Endothelial cell of umbilical vein (primary cell): ENCODE measurements around the gene RCVRN. TPM values are rescaled to one million over a fixed set of nuclear protein-coding genes. Genes with fewer than 3 reads are reported as not detected.

ENCODE experiments used
- BruUV-seq: library from RNA; stranded (reverse); fragments of 400-500 nt; replicated peaks from 2 replicates; lab custom pipeline; 2021; lab: Mats Ljungman, UMichigan
- CTCF ChIA-PET: fragments of 300-600, 350-600 bp; sonication (Branson Sonifier 250); formaldehyde crosslinking; loops from one replicate; lab custom pipeline; 2021; ENCODE audit warnings: antibody characterized with exemption, inconsistent platforms; lab: Charles Lee
- POLR2A ChIA-PET: fragments of 300-600, 350-600 bp; sonication (Branson Sonifier 250); formaldehyde crosslinking; loops from one replicate; lab custom pipeline; 2021; ENCODE audit warnings: antibody characterized with exemption, inconsistent platforms; lab: Charles Lee
- DNase-seq: peaks from one replicate; pipeline ENCODE4 v3.0.0-alpha.2; 2011; ENCODE audit warnings: low read depth, low spot score
- FAIRE-seq: peaks from 2 replicates; lab custom pipeline; 2011; peaks lifted over from hg19 to GRCh38; lab: Jason Lieb, UNC
- H2AFZ ChIP-seq: 2 replicates; pipeline ENCODE4 v1.6.0; 2012; ENCODE audit warnings: low read depth, low read length, control low read depth, inconsistent platforms
- H3K27ac ChIP-seq: 2 replicates; pipeline ENCODE4 v1.5.1; 2011; ENCODE audit warnings: low read depth, mild to moderate bottlenecking, control low read depth, low read length, moderate library complexity; ENCODE audit not compliant: insufficient read depth
- H3K27me3 ChIP-seq, 2 experiments: 2 replicates each; pipeline versions ENCODE4 v1.6.0 to v1.6.1; 2011; ENCODE audit warnings: low read length in 2 of 2, mixed read lengths in 1 of 2; ENCODE audit not compliant: control insufficient read depth in 2 of 2, insufficient read depth in 2 of 2
- H3K36me3 ChIP-seq, 2 experiments: 2 replicates in 1 of 2; 3 replicates in 1 of 2; pipeline ENCODE4 v1.5.1; 2011; ENCODE audit warnings: low read length in 2 of 2, mild to moderate bottlenecking in 1 of 2, moderate library complexity in 1 of 2; ENCODE audit not compliant: control insufficient read depth in 2 of 2, insufficient read depth in 2 of 2; ENCODE audit errors: extremely low read depth in 1 of 2
- H3K4me1 ChIP-seq: 3 replicates; pipeline ENCODE4 v1.5.1; 2011; ENCODE audit warnings: mild to moderate bottlenecking, low read length; ENCODE audit not compliant: control insufficient read depth, insufficient read depth; ENCODE audit errors: extremely low read depth
- H3K4me2 ChIP-seq: 2 replicates; pipeline ENCODE4 v1.6.1; 2011; ENCODE audit warnings: low read length, control low read depth, mixed read lengths; ENCODE audit not compliant: insufficient read depth
- H3K4me3 ChIP-seq, 3 experiments: fragments of 200-600 bp in 1 of 3; sonication (generic), shearing (Covaris generic) in 1 of 3; replicated peaks in 1 of 3; 2 replicates each; pipeline ENCODE4 v1.5.1; 2011 to 2016; ENCODE audit warnings: control low read depth in 3 of 3, low read length in 3 of 3, mild to moderate bottlenecking in 2 of 3, inconsistent platforms in 1 of 3, low read depth in 1 of 3, moderate library complexity in 1 of 3; ENCODE audit not compliant: insufficient read depth in 1 of 3
- H3K79me2 ChIP-seq: 2 replicates; pipeline ENCODE4 v1.6.0; 2012; ENCODE audit warnings: low read length, inconsistent platforms; ENCODE audit not compliant: control insufficient read depth, insufficient read depth
- H3K9ac ChIP-seq: replicated peaks from 2 replicates; pipeline ENCODE3; 2011; ENCODE audit warnings: low read length, control low read depth; ENCODE audit not compliant: insufficient read depth; ENCODE audit errors: extremely low read depth
- H3K9me1 ChIP-seq: replicated peaks from 3 replicates; pipeline ENCODE4 v1.6.0; 2011; ENCODE audit warnings: mild to moderate bottlenecking, low read length; ENCODE audit not compliant: control insufficient read depth, insufficient read depth; ENCODE audit errors: extremely low read depth
- H3K9me3 ChIP-seq: replicated peaks from 2 replicates; pipeline ENCODE4 v1.5.1; 2012; ENCODE audit warnings: low read length, inconsistent platforms; ENCODE audit not compliant: control insufficient read depth, insufficient read depth
- H4K20me1 ChIP-seq: replicated peaks from 2 replicates; pipeline ENCODE3; 2011; ENCODE audit warnings: mild to moderate bottlenecking, low read length; ENCODE audit not compliant: control insufficient read depth, insufficient read depth; ENCODE audit errors: extremely low read depth
- EZH2 ChIP-seq: IDR thresholded peaks from 2 replicates; pipeline ENCODE4 v1.6.1; 2012; ENCODE audit warnings: borderline replicate concordance, low read depth, mild to moderate bottlenecking, moderate library complexity, low read length, inconsistent platforms; ENCODE audit not compliant: severe bottlenecking
- FOS ChIP-seq: IDR thresholded peaks from 2 replicates; pipeline ENCODE4 v1.6.1; 2011; ENCODE audit warnings: mild to moderate bottlenecking, low read length, moderate library complexity, borderline replicate concordance; ENCODE audit not compliant: insufficient read depth
- GATA2 ChIP-seq: IDR thresholded peaks from 2 replicates; pipeline ENCODE4 v1.7.0; 2011; ENCODE audit warnings: low read depth, mild to moderate bottlenecking, moderate library complexity, mixed read lengths, low read length; ENCODE audit not compliant: insufficient read length, insufficient read depth
- JUN ChIP-seq: IDR thresholded peaks from 2 replicates; pipeline ENCODE4 v1.6.1; 2011; ENCODE audit warnings: borderline replicate concordance, low read depth; ENCODE audit not compliant: insufficient read length, insufficient read depth
- MYC ChIP-seq: IDR thresholded peaks from one replicate; pipeline ENCODE4 v1.6.1; 2011; ENCODE audit warnings: mild to moderate bottlenecking, low read depth, low read length
- POLR2A ChIP-seq: IDR thresholded peaks from 2 replicates; pipeline ENCODE4 v1.6.1; 2012; ENCODE audit warnings: low read depth, mild to moderate bottlenecking, control low read depth, low read length
- POLR2AphosphoS5 ChIP-seq: IDR thresholded peaks from 2 replicates; pipeline ENCODE4 v1.6.1; 2012; ENCODE audit warnings: low read depth, mild to moderate bottlenecking, control low read depth, low read length, moderate library complexity; ENCODE audit not compliant: insufficient read depth
- dilution Hi-C: fragments of 300-500 bp; cut with MboI; formaldehyde crosslinking; loops from one replicate; pipeline ENCODE4 v1.15.0; 2019; ENCODE audit warnings: low sequenced_read_pairs; ENCODE audit not compliant: extremely low pct_ligation_motif_present
- intact Hi-C: fragments of 100-400 bp; cut with micrococcal nuclease; formaldehyde crosslinking; loops from one replicate; pipeline ENCODE4 v1.10.0; 2022
- polyA plus RNA-seq, 4 experiments: library from polyadenylated mRNA; depleted of rRNA in 3 of 4; stranded (reverse) in 3 of 4; unstranded in 1 of 4; fragments of >200 nt; gene quantifications; 2 replicates each; pipeline versions ENCODE4 v1.2.1 to v1.2.3, GENCODE V29; 2011 to 2012; ENCODE audit warnings: missing spikeins in 1 of 4
- total RNA-seq: library from RNA; stranded (reverse); gene quantifications from 2 replicates; pipeline ENCODE4 v1.2.3, GENCODE V29; 2021
- TF ChIP-seq, protein P1 (sequence below): IDR thresholded peaks from 2 replicates; pipeline ENCODE4 v1.6.1; 2011; ENCODE audit not compliant: insufficient read depth, insufficient read length
- TF ChIP-seq, protein P2 (sequence below), 2 donors: IDR thresholded peaks; 1 replicate in 1 of 2; 2 replicates in 1 of 2; pipeline ENCODE4 v1.5.1; 2011; ENCODE audit warnings: low read length in 2 of 2, mild to moderate bottlenecking in 2 of 2, moderate library complexity in 2 of 2, control low read depth in 1 of 2, inconsistent platforms in 1 of 2, low read depth in 1 of 2; ENCODE audit not compliant: insufficient read depth in 1 of 2; ENCODE audit errors: extremely low read depth in 1 of 2

The RCVRN gene
- total and polyA plus RNA-seq, 2 donors (not counting 3 experiments of a cell fraction or from before 2014, with no cell fraction given) = not detected

DNA sequence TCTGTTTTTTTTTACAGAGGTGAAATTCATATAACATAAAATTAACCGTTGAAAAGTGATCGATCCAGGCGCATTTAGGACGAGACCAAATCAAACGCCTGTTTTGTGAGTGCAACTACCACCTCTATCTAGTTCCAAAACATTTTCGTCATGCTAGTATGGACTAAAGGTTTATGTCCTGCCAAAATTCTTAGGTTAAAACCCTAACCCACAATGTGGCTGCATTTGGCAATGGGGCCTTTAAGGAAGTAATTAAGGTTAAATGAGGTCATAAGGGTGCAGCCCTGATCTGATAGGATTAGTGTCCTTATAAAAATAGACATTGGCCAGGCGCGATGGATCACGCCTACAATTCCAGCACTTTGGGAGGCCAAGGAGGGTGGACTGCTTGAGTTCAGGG, 32.8 kb upstream of the RCVRN start:
- ChIA-PET CTCF (no interaction called here), POLR2A (no interaction called here)
- TF ChIP-seq, protein P1, sequence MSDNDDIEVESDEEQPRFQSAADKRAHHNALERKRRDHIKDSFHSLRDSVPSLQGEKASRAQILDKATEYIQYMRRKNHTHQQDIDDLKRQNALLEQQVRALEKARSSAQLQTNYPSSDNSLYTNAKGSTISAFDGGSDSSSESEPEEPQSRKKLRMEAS = no peak
- TF ChIP-seq JUN (no peak), POLR2AphosphoS5 (no peak), EZH2 (no peak), POLR2A (no peak), GATA2 (no peak), MYC (no peak), FOS (no peak)
- TF ChIP-seq, protein P2, sequence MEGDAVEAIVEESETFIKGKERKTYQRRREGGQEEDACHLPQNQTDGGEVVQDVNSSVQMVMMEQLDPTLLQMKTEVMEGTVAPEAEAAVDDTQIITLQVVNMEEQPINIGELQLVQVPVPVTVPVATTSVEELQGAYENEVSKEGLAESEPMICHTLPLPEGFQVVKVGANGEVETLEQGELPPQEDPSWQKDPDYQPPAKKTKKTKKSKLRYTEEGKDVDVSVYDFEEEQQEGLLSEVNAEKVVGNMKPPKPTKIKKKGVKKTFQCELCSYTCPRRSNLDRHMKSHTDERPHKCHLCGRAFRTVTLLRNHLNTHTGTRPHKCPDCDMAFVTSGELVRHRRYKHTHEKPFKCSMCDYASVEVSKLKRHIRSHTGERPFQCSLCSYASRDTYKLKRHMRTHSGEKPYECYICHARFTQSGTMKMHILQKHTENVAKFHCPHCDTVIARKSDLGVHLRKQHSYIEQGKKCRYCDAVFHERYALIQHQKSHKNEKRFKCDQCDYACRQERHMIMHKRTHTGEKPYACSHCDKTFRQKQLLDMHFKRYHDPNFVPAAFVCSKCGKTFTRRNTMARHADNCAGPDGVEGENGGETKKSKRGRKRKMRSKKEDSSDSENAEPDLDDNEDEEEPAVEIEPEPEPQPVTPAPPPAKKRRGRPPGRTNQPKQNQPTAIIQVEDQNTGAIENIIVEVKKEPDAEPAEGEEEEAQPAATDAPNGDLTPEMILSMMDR (IDR thresholded peaks at IDR 0.05; ENCODE audit: extremely low read depth in 1 of 2, insufficient read depth in 1 of 2, low read depth in 1 of 2, low read length in 2 of 2) = no peak

More for the DNA sequence above, 32.8 kb upstream of the RCVRN start:
- DNase-seq (no peak), FAIRE-seq (no peak)
- Histone ChIP-seq H3K27ac (no peak overlapping the region), H4K20me1 (no peaks in the 10 kb centered on the region), H3K36me3 (no peaks in the 10 kb centered on the region), H3K9me3 (peaks cover 4% of the 10 kb centered on the region), H3K4me2 (no peak overlapping the region), H3K79me2 (no peaks in the 10 kb centered on the region), H3K9ac (no peak overlapping the region), H3K4me3 (no peak overlapping the region), H3K9me1 (no peaks in the 10 kb centered on the region), H3K4me1 (no peaks in the 10 kb centered on the region), H2AFZ (no peak overlapping the region), H3K27me3 (no peaks in the 10 kb centered on the region)
- dilution Hi-C loops (no loop called here), intact Hi-C loops (no loop called here)
- BruUV-seq = no TSS peak
